Sigmoid colon (tissue), 3 donors: ENCODE results near the gene USP12.

Source experiments
- POLR2A ChIP-seq, 2 donors: fragments of 450-650 bp; IDR thresholded peaks; one replicate each; pipeline ENCODE4 v1.6.1; 2016; ENCODE audit warnings: antibody characterized with exemption in 2 of 2, mild to moderate bottlenecking in 2 of 2, moderate library complexity in 2 of 2
- TF ChIP-seq, protein P1 (sequence below), 4 experiments: fragments of 450-650 bp in 3 of 4; fragments of 200-600 bp in 1 of 4; IDR thresholded peaks; one replicate each; pipeline ENCODE4 v1.5.1; 2016 to 2019; ENCODE audit warnings: antibody characterized with exemption in 4 of 4, mild to moderate bottlenecking in 3 of 4, moderate library complexity in 2 of 4

DNA sequence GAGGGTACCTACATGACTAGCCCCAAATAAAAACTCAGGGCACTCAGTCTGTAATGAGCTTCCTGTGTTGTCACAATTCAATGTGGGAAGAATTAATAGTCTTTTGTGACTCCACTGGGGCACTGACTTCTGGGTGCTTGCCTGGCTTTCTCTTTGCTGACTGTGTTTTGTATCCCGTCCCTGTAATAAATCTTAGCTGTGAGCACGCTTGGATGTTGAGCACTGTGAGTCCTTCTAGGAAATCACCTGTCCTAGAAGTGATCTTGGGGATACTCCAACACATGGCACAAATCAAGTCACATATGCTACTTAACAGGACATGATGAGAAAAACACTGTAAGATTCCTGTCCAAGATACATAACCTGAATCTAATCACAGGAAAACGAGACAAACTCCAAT, 83.0 kb downstream of the USP12 start:
- TF ChIP-seq POLR2A (IDR thresholded peaks at IDR 0.05), result no peak
- TF ChIP-seq, protein P1, sequence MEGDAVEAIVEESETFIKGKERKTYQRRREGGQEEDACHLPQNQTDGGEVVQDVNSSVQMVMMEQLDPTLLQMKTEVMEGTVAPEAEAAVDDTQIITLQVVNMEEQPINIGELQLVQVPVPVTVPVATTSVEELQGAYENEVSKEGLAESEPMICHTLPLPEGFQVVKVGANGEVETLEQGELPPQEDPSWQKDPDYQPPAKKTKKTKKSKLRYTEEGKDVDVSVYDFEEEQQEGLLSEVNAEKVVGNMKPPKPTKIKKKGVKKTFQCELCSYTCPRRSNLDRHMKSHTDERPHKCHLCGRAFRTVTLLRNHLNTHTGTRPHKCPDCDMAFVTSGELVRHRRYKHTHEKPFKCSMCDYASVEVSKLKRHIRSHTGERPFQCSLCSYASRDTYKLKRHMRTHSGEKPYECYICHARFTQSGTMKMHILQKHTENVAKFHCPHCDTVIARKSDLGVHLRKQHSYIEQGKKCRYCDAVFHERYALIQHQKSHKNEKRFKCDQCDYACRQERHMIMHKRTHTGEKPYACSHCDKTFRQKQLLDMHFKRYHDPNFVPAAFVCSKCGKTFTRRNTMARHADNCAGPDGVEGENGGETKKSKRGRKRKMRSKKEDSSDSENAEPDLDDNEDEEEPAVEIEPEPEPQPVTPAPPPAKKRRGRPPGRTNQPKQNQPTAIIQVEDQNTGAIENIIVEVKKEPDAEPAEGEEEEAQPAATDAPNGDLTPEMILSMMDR (IDR thresholded peaks at IDR 0.05), result no peak
